Neural cell (in vitro differentiated cells): Measurements from ENCODE around the gene ZC3H7A. TPM values are rescaled to one million over a fixed set of nuclear protein-coding genes. Genes with fewer than 3 reads are reported as not detected.

ENCODE experiments used
- H2AFZ ChIP-seq: fragments of 200-600, 300-800 bp; sonication (generic), shearing (Covaris generic); 2 replicates; pipeline ENCODE4 v1.6.0; 2014; ENCODE audit warnings: low read depth, mild to moderate bottlenecking, antibody characterized with exemption, low read length, moderate library complexity
- H3F3A ChIP-seq: fragments of 200-600 bp; shearing (Covaris generic); 2 replicates; pipeline ENCODE4 v1.6.1; 2016; ENCODE audit warnings: mild to moderate bottlenecking, moderate library complexity, mixed read lengths, antibody characterized with exemption, low read length; ENCODE audit not compliant: insufficient read depth, poor library complexity, severe bottlenecking
- H3K27ac ChIP-seq: fragments of 200-600, 300-800 bp; sonication (generic), shearing (Covaris generic); 2 replicates; pipeline ENCODE4 v1.5.1; 2014; ENCODE audit warnings: mild to moderate bottlenecking, low read length, moderate library complexity
- H3K27me3 ChIP-seq: fragments of 300-800, 200-600 bp; sonication (generic), shearing (Covaris generic); 2 replicates; pipeline ENCODE4 v1.6.0; 2014; ENCODE audit warnings: mild to moderate bottlenecking, low read depth, low read length, moderate library complexity; ENCODE audit not compliant: insufficient read depth
- H3K36me3 ChIP-seq: fragments of 300-800, 200-600 bp; sonication (generic), shearing (Covaris generic); 2 replicates; pipeline ENCODE4 v1.5.1; 2014; ENCODE audit warnings: mild to moderate bottlenecking, antibody characterized with exemption, low read length, moderate library complexity; ENCODE audit not compliant: insufficient read depth
- H3K4me2 ChIP-seq: fragments of 300-800, 200-600 bp; sonication (generic), shearing (Covaris generic); 2 replicates; pipeline ENCODE4 v1.6.0; 2014; ENCODE audit warnings: mild to moderate bottlenecking, low read length
- H3K4me3 ChIP-seq: fragments of 300-800, 200-600 bp; sonication (generic), shearing (Covaris generic); 2 replicates; pipeline ENCODE4 v1.5.1; 2014; ENCODE audit warnings: mild to moderate bottlenecking, low read length, moderate library complexity
- H3K79me2 ChIP-seq: fragments of 200-600 bp; shearing (Covaris generic); replicated peaks from 2 replicates; pipeline ENCODE4 v1.6.0; 2014; ENCODE audit warnings: mild to moderate bottlenecking, low read length, moderate library complexity; ENCODE audit not compliant: insufficient read depth
- H3K9ac ChIP-seq: fragments of 300-800, 200-600 bp; sonication (generic), shearing (Covaris generic); 2 replicates; pipeline ENCODE4 v1.6.1; 2016; ENCODE audit warnings: mild to moderate bottlenecking, low read length, mixed read lengths
- H3K9me2 ChIP-seq: fragments of 200-600 bp; shearing (Covaris generic); 2 replicates; pipeline ENCODE4 v1.6.1; 2016; ENCODE audit warnings: mild to moderate bottlenecking, low read length, mixed read lengths; ENCODE audit not compliant: insufficient read depth
- H3K9me3 ChIP-seq: fragments of 200-600, 300-800 bp; sonication (generic), shearing (Covaris generic); 2 replicates; pipeline ENCODE4 v1.6.1; 2016; ENCODE audit warnings: mild to moderate bottlenecking, mixed run types, low read length, moderate library complexity, mixed read lengths
- H4K20me1 ChIP-seq: fragments of 200-600 bp; shearing (Covaris generic); 2 replicates; pipeline ENCODE4 v1.6.1; 2016; ENCODE audit warnings: mild to moderate bottlenecking, mixed run types; ENCODE audit not compliant: insufficient read depth
- EP300 ChIP-seq: fragments of 450-650 bp; conservative IDR thresholded peaks from 2 replicates; pipeline ENCODE4 v1.6.1; 2014; ENCODE audit warnings: antibody characterized with exemption, mild to moderate bottlenecking, moderate library complexity; ENCODE audit not compliant: poor library complexity, severe bottlenecking
- EZH2 ChIP-seq: fragments of 200-600, 300-800 bp; shearing (Covaris generic), sonication (generic); IDR thresholded peaks from 2 replicates; pipeline ENCODE4 v1.6.1; 2014; ENCODE audit warnings: antibody characterized with exemption, low read length, borderline replicate concordance, mild to moderate bottlenecking; ENCODE audit not compliant: insufficient read depth, poor library complexity, severe bottlenecking
- MXI1 ChIP-seq: fragments of 450-650 bp; conservative IDR thresholded peaks from 2 replicates; pipeline ENCODE4 v1.6.1; 2014; ENCODE audit warnings: antibody characterized with exemption, mild to moderate bottlenecking; ENCODE audit not compliant: poor library complexity, severe bottlenecking
- POLR2AphosphoS5 ChIP-seq: IDR thresholded peaks from 2 replicates; pipeline ENCODE4 v1.6.1; 2012
- RAD21 ChIP-seq: fragments of 450-650 bp; conservative IDR thresholded peaks from 2 replicates; pipeline ENCODE4 v1.6.1; 2014; ENCODE audit warnings: antibody characterized with exemption, mild to moderate bottlenecking, moderate library complexity
- REST ChIP-seq: IDR thresholded peaks from 2 replicates; pipeline ENCODE4 v1.6.1; 2012; ENCODE audit warnings: borderline replicate concordance
- SMC3 ChIP-seq: fragments of 450-650 bp; conservative IDR thresholded peaks from 2 replicates; pipeline ENCODE4 v1.6.1; 2014; ENCODE audit warnings: antibody characterized with exemption, mild to moderate bottlenecking, moderate library complexity; ENCODE audit not compliant: poor library complexity
- TAF1 ChIP-seq: IDR thresholded peaks from 2 replicates; pipeline ENCODE4 v1.6.1; 2012; ENCODE audit warnings: low read depth
- polyA plus RNA-seq: library from polyadenylated mRNA; depleted of rRNA; stranded (reverse); fragments of >200 nt; gene quantifications from 2 replicates; pipeline ENCODE4 v1.2.3, GENCODE V29; 2014
- TF ChIP-seq, protein P1 (sequence below): fragments of 450-650 bp; IDR thresholded peaks from 2 replicates; pipeline ENCODE4 v1.5.1; 2014; ENCODE audit warnings: antibody characterized with exemption, mild to moderate bottlenecking, moderate library complexity; ENCODE audit not compliant: poor library complexity, severe bottlenecking

Gene ZC3H7A
- polyA plus RNA-seq, 1 donor from 2014 or later: 67.7 TPM

- no peak overlapping the region for H3K9ac ChIP-seq
- H2AFZ ChIP-seq: no peak overlapping the region
- no peak overlapping the region for H3K27ac ChIP-seq
- H3K36me3 ChIP-seq: peaks cover 4% of the 10 kb centered on the region
- peaks cover 15% of the 10 kb centered on the region for H3K79me2 ChIP-seq
- H3F3A ChIP-seq: no peaks in the 10 kb centered on the region
- no peak overlapping the region for H3K4me3 ChIP-seq
- no peaks in the 10 kb centered on the region for H3K27me3 ChIP-seq
- no peaks in the 10 kb centered on the region for H3K9me2 ChIP-seq
- TF ChIP-seq EP300: no peak
- TF ChIP-seq EZH2: no peak
- TF ChIP-seq MXI1: no peak
- no peak for TF ChIP-seq TAF1
- no peak for TF ChIP-seq SMC3
- no peak for TF ChIP-seq RAD21
- TF ChIP-seq POLR2AphosphoS5: no peak
- TF ChIP-seq, protein P1, sequence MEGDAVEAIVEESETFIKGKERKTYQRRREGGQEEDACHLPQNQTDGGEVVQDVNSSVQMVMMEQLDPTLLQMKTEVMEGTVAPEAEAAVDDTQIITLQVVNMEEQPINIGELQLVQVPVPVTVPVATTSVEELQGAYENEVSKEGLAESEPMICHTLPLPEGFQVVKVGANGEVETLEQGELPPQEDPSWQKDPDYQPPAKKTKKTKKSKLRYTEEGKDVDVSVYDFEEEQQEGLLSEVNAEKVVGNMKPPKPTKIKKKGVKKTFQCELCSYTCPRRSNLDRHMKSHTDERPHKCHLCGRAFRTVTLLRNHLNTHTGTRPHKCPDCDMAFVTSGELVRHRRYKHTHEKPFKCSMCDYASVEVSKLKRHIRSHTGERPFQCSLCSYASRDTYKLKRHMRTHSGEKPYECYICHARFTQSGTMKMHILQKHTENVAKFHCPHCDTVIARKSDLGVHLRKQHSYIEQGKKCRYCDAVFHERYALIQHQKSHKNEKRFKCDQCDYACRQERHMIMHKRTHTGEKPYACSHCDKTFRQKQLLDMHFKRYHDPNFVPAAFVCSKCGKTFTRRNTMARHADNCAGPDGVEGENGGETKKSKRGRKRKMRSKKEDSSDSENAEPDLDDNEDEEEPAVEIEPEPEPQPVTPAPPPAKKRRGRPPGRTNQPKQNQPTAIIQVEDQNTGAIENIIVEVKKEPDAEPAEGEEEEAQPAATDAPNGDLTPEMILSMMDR: no peak
- no peak for TF ChIP-seq REST
- no peak overlapping the region for H3K4me2 ChIP-seq
- no peaks in the 10 kb centered on the region for H4K20me1 ChIP-seq
- no peaks in the 10 kb centered on the region for H3K9me3 ChIP-seq
These were observed 62.4 kb downstream of the ZC3H7A start for GRCh38 chr16:11734653-11735043.

GRCh38 chr16:11734025-11734652 is 62.9 kb downstream of the ZC3H7A start:
- no peaks in the 10 kb centered on the region for H3F3A ChIP-seq
- H3K9me2 ChIP-seq: no peaks in the 10 kb centered on the region
- no peak overlapping the region for H2AFZ ChIP-seq
- H3K79me2 ChIP-seq: peaks cover 10% of the 10 kb centered on the region
- H3K36me3 ChIP-seq: peaks cover 4% of the 10 kb centered on the region
- H4K20me1 ChIP-seq: no peaks in the 10 kb centered on the region
- TF ChIP-seq TAF1 (no peak), MXI1 (no peak), EP300 (no peak), RAD21 (no peak), POLR2AphosphoS5 (no peak), SMC3 (no peak), REST (no peak), EZH2 (no peak)
- TF ChIP-seq, protein P1: no peak
- H3K4me3 ChIP-seq: no peak overlapping the region
- no peak overlapping the region for H3K27ac ChIP-seq
- no peak overlapping the region for H3K4me2 ChIP-seq
- H3K9me3 ChIP-seq: no peaks in the 10 kb centered on the region
- H3K27me3 ChIP-seq: no peaks in the 10 kb centered on the region
- H3K9ac ChIP-seq: no peak overlapping the region
